Stimulated activated naive CD8-positive, alpha-beta T cell treated with anti-CD3 and anti-CD28 coated beads, Interleukin-15, amount 100 ng/mL, for 72 hours (primary cell): ENCODE data around the gene TRIP13.
A peak's percentile ranks its signal among the peaks of the same experiment; 100 is the strongest.

Source experiments
- ATAC-seq: fragments of 150-1000 bp; cut with Tn5 transposase; 2 replicates; pipeline ENCODE4 v1.10.0; 2021; ENCODE audit warnings: mild to moderate bottlenecking, moderate library complexity
- DNase-seq, 2 donors: peaks; one replicate each; pipeline ENCODE4 v3.0.0; 2021 to 2022
- H3K27ac Mint-ChIP-seq, 2 donors: one replicate each; pipeline ENCODE4 v1.8.0; 2022; ENCODE audit warnings: mild to moderate bottlenecking in 2 of 2, mixed read lengths in 2 of 2, moderate library complexity in 2 of 2
- H3K27me3 Mint-ChIP-seq: one replicate; pipeline ENCODE4 v1.8.0; 2022; ENCODE audit warnings: mixed read lengths
- H3K4me1 Mint-ChIP-seq: one replicate; pipeline ENCODE4 v1.8.0; 2022; ENCODE audit warnings: mild to moderate bottlenecking, mixed read lengths
- H3K4me3 Mint-ChIP-seq, 2 donors: one replicate each; pipeline ENCODE4 v1.8.0; 2022; ENCODE audit warnings: mild to moderate bottlenecking in 2 of 2, mixed read lengths in 2 of 2, moderate library complexity in 1 of 2
- H3K9me3 Mint-ChIP-seq, 2 donors: one replicate each; pipeline ENCODE4 v1.8.0; 2022; ENCODE audit warnings: mixed read lengths in 2 of 2

TRIP13 gene

GRCh38 chr5:951940-952596, 59.4 kb downstream of the TRIP13 start:
- no peak overlapping the region for H3K4me3 Mint-ChIP-seq
- H3K4me1 Mint-ChIP-seq, result peaks cover 32% of the 10 kb centered on the region
- ATAC-seq, result no peak
- DNase-seq, result no peak
- H3K27me3 Mint-ChIP-seq, result peaks cover 90% of the 10 kb centered on the region
- H3K9me3 Mint-ChIP-seq, result no peaks in the 10 kb centered on the region
- H3K27ac Mint-ChIP-seq, result no peak overlapping the region

GRCh38 chr5:952597-953271, 60.0 kb downstream of the TRIP13 start:
- Mint-ChIP-seq H3K27me3 (peaks cover 83% of the 10 kb centered on the region), H3K9me3 (no peaks in the 10 kb centered on the region), H3K4me1 (peaks cover 38% of the 10 kb centered on the region), H3K27ac (no peak overlapping the region), H3K4me3 (no peak overlapping the region)
- no peak for DNase-seq
- ATAC-seq, result no peak

- ATAC-seq (no peak), DNase-seq (no peak)
- Mint-ChIP-seq H3K4me3 (no peak overlapping the region), H3K9me3 (no peaks in the 10 kb centered on the region), H3K27me3 (peaks cover 78% of the 10 kb centered on the region), H3K4me1 (peaks cover 36% of the 10 kb centered on the region), H3K27ac (no peak overlapping the region)
These were observed 61.1 kb downstream of the TRIP13 start for GRCh38 chr5:953535-954449.

GRCh38 chr5:955886-956761, 63.4 kb downstream of the TRIP13 start:
- ATAC-seq, result no peak
- Mint-ChIP-seq H3K4me1 (peaks cover 45% of the 10 kb centered on the region), H3K9me3 (no peaks in the 10 kb centered on the region), H3K27ac (peak overlapping the region; percentile 84 to 95), H3K4me3 (peak overlapping the region; percentile 65 to 75), H3K27me3 (peaks cover 68% of the 10 kb centered on the region)
- no peak for DNase-seq

- peaks cover 55% of the 10 kb centered on the region for H3K4me1 Mint-ChIP-seq
- H3K27me3 Mint-ChIP-seq, result peaks cover 66% of the 10 kb centered on the region
- H3K27ac Mint-ChIP-seq, result peak overlapping the region; percentile 84 to 95
- H3K4me3 Mint-ChIP-seq, result peak overlapping the region; percentile 65 to 75
- ATAC-seq (peak; percentile 88), DNase-seq (peak; percentile 83 to 90)
- H3K9me3 Mint-ChIP-seq, result no peaks in the 10 kb centered on the region
These were observed 64.5 kb downstream of the TRIP13 start for GRCh38 chr5:956941-957747.

- Mint-ChIP-seq H3K4me1 (peaks cover 63% of the 10 kb centered on the region), H3K4me3 (peak overlapping the region; percentile 65 to 75), H3K9me3 (no peaks in the 10 kb centered on the region), H3K27me3 (peaks cover 59% of the 10 kb centered on the region), H3K27ac (peak overlapping the region; percentile 28 to 84)
- ATAC-seq, result peak; percentile 0
- no peak for DNase-seq
These were observed 65.2 kb downstream of the TRIP13 start for GRCh38 chr5:957748-958485.

- DNase-seq (no peak), ATAC-seq (no peak)
- H3K4me3 Mint-ChIP-seq, result no peak overlapping the region
- H3K27ac Mint-ChIP-seq, result no peak overlapping the region
- no peaks in the 10 kb centered on the region for H3K9me3 Mint-ChIP-seq
- peaks cover 73% of the 10 kb centered on the region for H3K4me1 Mint-ChIP-seq
- peaks cover 49% of the 10 kb centered on the region for H3K27me3 Mint-ChIP-seq
These were observed 66.3 kb downstream of the TRIP13 start for GRCh38 chr5:958701-959571.

- H3K9me3 Mint-ChIP-seq, result no peaks in the 10 kb centered on the region
- H3K27me3 Mint-ChIP-seq, result peaks cover 50% of the 10 kb centered on the region
- ATAC-seq, result no peak
- H3K4me1 Mint-ChIP-seq, result peaks cover 81% of the 10 kb centered on the region
- H3K4me3 Mint-ChIP-seq, result peak overlapping the region; percentile 10 to 40
- peak overlapping the region in 1 of 2 donors; percentile 78 for H3K27ac Mint-ChIP-seq
- DNase-seq, result no peak
These were observed 67.2 kb downstream of the TRIP13 start for GRCh38 chr5:959581-960531.

- no peak for ATAC-seq
- Mint-ChIP-seq H3K4me3 (peak overlapping the region; percentile 10 to 40), H3K9me3 (no peaks in the 10 kb centered on the region), H3K27ac (peak overlapping the region in 1 of 2 donors; percentile 78), H3K4me1 (peaks cover 81% of the 10 kb centered on the region), H3K27me3 (peaks cover 50% of the 10 kb centered on the region)
- DNase-seq, result no peak
These were observed 67.9 kb downstream of the TRIP13 start for GRCh38 chr5:960551-960950.

- H3K4me3 Mint-ChIP-seq, result no peak overlapping the region
- no peaks in the 10 kb centered on the region for H3K9me3 Mint-ChIP-seq
- DNase-seq, result no peak
- H3K27ac Mint-ChIP-seq, result peak overlapping the region in 1 of 2 donors; percentile 89
- H3K4me1 Mint-ChIP-seq, result peaks cover 78% of the 10 kb centered on the region
- H3K27me3 Mint-ChIP-seq, result peaks cover 50% of the 10 kb centered on the region
- no peak for ATAC-seq
These were observed 68.5 kb downstream of the TRIP13 start for GRCh38 chr5:961002-961710.

- DNase-seq, result no peak
- no peak for ATAC-seq
- Mint-ChIP-seq H3K27me3 (peaks cover 52% of the 10 kb centered on the region), H3K4me1 (peaks cover 72% of the 10 kb centered on the region), H3K4me3 (no peak overlapping the region), H3K9me3 (no peaks in the 10 kb centered on the region), H3K27ac (no peak overlapping the region)
These were observed 69.1 kb downstream of the TRIP13 start for GRCh38 chr5:961711-962240.
